Liver (tissue), 2 donors: ENCODE results near the gene APOE.
A peak's percentile ranks its signal among the peaks of the same experiment; 100 is the strongest.

Source experiments
- SP1 ChIP-seq: IDR thresholded peaks from 2 replicates; pipeline ENCODE4 v1.6.1; 2018; ENCODE audit warnings: antibody characterized with exemption, mild to moderate bottlenecking
- TF ChIP-seq, protein P1 (sequence below): IDR thresholded peaks from 2 replicates; pipeline ENCODE4 v1.6.1; 2016; ENCODE audit warnings: antibody characterized with exemption, mild to moderate bottlenecking
- TF ChIP-seq, protein P2 (sequence below): IDR thresholded peaks from 2 replicates; pipeline ENCODE4 v1.6.1; 2016; ENCODE audit warnings: antibody characterized with exemption
- donor health status: healthy.

DNA sequence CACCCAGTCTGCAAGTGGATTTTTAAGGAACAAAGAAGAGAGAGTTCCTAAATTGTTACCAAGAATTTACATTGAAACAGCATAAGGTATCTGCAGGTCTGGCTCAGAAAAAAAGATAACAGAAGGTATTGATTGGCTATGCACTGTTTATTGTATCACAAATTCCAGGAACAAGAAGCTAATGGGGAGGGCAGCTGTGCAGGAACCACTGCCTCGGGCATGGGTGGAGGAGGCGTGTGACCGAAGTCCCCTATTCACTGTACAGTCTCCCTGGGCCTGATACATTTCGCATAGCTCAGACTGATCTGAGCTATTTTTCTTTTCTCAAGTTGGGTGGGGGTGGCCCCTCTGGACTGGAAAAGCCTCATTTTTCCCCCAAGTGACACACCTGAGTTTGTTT lies 47.8 kb upstream of the APOE start:
- TF ChIP-seq SP1: peak; percentile 56
- TF ChIP-seq, protein P1, sequence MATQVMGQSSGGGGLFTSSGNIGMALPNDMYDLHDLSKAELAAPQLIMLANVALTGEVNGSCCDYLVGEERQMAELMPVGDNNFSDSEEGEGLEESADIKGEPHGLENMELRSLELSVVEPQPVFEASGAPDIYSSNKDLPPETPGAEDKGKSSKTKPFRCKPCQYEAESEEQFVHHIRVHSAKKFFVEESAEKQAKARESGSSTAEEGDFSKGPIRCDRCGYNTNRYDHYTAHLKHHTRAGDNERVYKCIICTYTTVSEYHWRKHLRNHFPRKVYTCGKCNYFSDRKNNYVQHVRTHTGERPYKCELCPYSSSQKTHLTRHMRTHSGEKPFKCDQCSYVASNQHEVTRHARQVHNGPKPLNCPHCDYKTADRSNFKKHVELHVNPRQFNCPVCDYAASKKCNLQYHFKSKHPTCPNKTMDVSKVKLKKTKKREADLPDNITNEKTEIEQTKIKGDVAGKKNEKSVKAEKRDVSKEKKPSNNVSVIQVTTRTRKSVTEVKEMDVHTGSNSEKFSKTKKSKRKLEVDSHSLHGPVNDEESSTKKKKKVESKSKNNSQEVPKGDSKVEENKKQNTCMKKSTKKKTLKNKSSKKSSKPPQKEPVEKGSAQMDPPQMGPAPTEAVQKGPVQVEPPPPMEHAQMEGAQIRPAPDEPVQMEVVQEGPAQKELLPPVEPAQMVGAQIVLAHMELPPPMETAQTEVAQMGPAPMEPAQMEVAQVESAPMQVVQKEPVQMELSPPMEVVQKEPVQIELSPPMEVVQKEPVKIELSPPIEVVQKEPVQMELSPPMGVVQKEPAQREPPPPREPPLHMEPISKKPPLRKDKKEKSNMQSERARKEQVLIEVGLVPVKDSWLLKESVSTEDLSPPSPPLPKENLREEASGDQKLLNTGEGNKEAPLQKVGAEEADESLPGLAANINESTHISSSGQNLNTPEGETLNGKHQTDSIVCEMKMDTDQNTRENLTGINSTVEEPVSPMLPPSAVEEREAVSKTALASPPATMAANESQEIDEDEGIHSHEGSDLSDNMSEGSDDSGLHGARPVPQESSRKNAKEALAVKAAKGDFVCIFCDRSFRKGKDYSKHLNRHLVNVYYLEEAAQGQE: no peak
- TF ChIP-seq, protein P2, sequence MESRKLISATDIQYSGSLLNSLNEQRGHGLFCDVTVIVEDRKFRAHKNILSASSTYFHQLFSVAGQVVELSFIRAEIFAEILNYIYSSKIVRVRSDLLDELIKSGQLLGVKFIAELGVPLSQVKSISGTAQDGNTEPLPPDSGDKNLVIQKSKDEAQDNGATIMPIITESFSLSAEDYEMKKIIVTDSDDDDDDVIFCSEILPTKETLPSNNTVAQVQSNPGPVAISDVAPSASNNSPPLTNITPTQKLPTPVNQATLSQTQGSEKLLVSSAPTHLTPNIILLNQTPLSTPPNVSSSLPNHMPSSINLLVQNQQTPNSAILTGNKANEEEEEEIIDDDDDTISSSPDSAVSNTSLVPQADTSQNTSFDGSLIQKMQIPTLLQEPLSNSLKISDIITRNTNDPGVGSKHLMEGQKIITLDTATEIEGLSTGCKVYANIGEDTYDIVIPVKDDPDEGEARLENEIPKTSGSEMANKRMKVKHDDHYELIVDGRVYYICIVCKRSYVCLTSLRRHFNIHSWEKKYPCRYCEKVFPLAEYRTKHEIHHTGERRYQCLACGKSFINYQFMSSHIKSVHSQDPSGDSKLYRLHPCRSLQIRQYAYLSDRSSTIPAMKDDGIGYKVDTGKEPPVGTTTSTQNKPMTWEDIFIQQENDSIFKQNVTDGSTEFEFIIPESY: no peak
